CD4-positive, alpha-beta T cell treated with Interferon gamma for 1 hour (primary cell): Measurements from ENCODE around the gene ACBD4.
A peak's percentile ranks its signal among the peaks of the same experiment; 100 is the strongest.

Experiments used
- DNase-seq: peaks from one replicate; pipeline ENCODE4 v3.0.0-alpha.2; 2020

The ACBD4 gene

DNA sequence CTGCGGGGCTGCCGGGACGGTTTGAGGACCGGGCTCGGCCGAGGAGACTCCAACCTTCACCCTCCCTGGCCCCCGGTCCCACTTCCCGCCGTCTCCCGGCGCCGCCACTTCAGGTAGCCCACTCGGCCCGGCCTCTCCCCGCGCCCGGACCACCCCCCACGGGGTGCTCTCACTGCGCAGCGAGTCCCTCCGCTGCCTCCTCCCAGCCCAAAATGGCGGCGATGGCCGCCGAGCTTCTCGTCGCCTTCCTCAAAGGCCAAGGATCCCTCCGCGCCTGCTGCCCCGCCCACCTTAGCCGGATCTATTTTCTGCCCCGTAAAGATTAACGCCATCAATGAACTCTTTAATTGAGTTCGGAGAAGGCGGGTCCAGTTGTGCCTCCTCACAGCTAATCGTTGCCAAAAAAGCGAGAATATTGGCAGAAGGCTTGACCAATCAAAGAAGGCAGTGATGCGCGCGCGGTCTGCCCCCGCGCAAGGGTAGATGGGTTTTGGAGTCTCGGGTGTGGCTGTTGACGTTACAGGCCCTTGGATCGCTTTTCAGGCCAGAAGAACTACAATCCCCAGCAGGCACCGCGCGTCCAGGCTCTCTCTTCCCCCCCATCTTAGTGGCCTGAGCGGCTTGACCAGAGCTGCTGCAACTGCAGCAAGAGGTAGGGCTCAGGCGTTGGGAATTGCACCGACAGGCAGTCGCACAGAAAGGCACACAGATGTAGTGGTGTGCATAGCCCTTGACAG is 26.0 kb downstream of the ACBD4 start, which contains the start of gene HEXIM2:
TSS of gene HEXIM2 (plus strand) at position 588 of the 737 bp plus-strand sequence. CDS start 919 bp downstream, outside the sequence.
- DNase-seq = peak; percentile 99

DNA sequence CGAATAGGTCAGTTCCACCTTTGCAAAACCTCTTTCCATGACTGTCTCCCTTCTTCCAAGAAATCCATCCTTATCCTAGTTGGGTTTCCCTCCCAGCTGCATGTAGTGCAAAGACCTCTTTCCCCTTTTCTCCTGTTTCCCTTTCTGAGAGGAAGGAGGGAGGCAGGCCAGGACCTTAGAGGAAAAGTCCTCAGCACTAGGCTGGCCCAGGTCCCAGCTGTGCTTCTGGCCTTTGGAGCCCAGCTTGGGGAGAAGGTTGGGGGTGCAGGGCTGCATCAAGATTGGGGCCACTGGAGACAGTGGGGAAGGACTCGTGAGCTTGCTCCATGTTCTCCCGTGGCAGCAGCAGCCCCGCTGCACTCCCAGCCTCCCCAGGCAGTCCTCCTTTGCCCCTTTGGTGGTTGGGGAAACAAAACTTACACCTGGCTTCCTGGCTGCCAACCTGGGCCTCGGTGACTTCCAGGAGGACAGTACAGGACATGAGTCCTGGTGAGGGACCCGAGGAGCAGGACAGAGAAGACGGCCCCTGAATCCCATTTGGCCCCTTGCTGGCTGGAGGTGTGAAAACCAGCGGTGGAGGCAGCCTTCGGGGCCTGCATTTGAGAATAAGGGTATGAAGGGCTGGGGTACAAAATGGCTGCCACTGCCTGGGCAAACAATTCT is 26.7 kb downstream of the ACBD4 start:
- DNase-seq = no peak

- no peak for DNase-seq
These were observed 29.3 kb downstream of the ACBD4 start for GRCh38 chr17:45164734-45165269.

- DNase-seq = no peak
These were observed 33.7 kb downstream of the ACBD4 start for GRCh38 chr17:45168991-45169752.

DNA sequence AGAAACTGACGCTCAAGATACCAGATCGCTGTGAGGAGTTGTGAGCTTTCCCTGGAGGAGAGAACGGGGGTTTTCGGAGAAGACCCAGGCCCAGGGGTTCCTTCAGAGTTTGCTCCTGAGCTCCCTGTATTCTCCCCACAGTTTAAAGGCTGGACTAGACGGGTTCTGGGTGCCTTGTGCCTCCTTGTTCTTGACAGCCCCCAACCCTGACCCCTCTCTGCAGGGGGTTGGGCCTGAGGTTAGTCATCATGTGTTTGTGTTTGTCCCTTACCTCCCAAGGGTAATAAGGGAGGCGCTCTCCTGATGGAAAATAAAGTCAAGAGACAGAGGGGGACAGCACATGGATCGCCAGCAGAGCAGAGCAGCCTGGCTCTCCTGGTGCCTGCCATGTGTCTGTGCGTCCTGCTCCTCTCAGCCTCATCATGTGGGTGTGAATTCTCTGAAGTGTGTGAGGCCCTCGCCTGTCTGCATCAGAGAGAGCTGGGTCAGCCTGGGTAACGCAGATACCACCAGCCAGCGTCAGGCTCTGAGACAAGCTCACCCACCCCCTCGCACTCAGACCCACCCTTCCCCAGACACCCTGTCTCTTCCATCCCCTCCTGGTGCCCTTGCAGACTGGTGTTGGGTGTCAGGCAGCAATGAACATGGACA is 34.9 kb downstream of the ACBD4 start:
- DNase-seq = no peak

- peak; percentile 49 for DNase-seq
These were observed 35.4 kb downstream of the ACBD4 start for GRCh38 chr17:45170931-45171337.

GRCh38 chr17:45171338-45172231 is 36.1 kb downstream of the ACBD4 start:
- DNase-seq = no peak

GRCh38 chr17:45172232-45172540 is 36.7 kb downstream of the ACBD4 start:
- no peak for DNase-seq

GRCh38 chr17:45172541-45173286 is 37.2 kb downstream of the ACBD4 start:
- DNase-seq = peak; percentile 38

- no peak for DNase-seq
These were observed 40.2 kb downstream of the ACBD4 start for GRCh38 chr17:45175759-45176115.

GRCh38 chr17:45177563-45177962 is 42.1 kb downstream of the ACBD4 start:
- DNase-seq = no peak

GRCh38 chr17:45184144-45184543 is 48.7 kb downstream of the ACBD4 start:
- DNase-seq = no peak

DNA sequence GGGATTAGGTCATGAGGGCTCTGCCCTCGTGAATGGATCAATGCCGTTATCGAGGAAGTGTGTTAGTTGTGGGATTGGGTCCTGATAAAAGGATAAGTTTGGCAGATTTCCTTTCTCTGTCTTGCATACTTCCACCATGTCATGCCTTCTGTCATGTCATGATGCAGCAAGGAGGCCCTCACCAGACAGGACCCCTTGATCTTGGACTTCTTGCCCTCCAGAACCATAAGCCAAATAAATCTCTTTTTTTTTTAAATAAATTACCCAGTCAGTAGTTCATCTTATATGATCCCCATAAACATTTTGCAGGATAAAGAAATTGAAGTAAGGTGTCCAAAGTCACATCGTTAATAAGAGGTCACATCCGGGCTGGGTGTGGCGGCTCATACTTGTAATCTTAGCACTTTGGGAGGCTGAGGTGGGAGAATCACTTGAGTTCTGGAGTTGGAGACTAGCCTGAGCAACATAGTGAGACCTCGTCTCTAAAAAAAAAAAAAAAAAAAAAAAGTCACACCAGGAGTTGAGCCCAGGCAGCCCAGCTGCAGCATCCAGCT is 51.4 kb downstream of the ACBD4 start:
- DNase-seq = no peak

- no peak for DNase-seq
These were observed 53.5 kb downstream of the ACBD4 start for GRCh38 chr17:45189009-45189408.

GRCh38 chr17:45190503-45191255 is 55.2 kb downstream of the ACBD4 start:
- DNase-seq = no peak
